Tibial nerve (tissue), 4 donors: ENCODE measurements around the gene ILKAP. TPM values are rescaled to one million over a fixed set of nuclear protein-coding genes. Genes with fewer than 3 reads are reported as not detected.

Experiments
- DNase-seq, 2 donors: peaks; one replicate each; pipeline ENCODE4 v3.0.0-alpha.2; 2019; ENCODE audit warnings: low spot score in 2 of 2
- H3K27ac ChIP-seq, 4 donors: fragments of 200-600 bp; sonication (generic) in 3 of 4; one replicate each; pipeline ENCODE4 v1.5.1; 2017 to 2019; ENCODE audit warnings: mild to moderate bottlenecking in 1 of 4
- H3K27me3 ChIP-seq, 2 donors: fragments of 200-600 bp; sonication (generic) in 1 of 2; one replicate each; pipeline versions ENCODE4 v1.5.1 to v1.6.0; 2017 to 2019
- H3K36me3 ChIP-seq, 3 donors: fragments of 200-600 bp; sonication (generic); one replicate each; pipeline ENCODE4 v1.5.1; 2018 to 2019
- H3K4me1 ChIP-seq, 4 donors: fragments of 200-600 bp; sonication (generic) in 3 of 4; one replicate each; pipeline ENCODE4 v1.5.1; 2017 to 2019
- H3K4me3 ChIP-seq, 4 donors: fragments of 200-600 bp; sonication (generic) in 3 of 4; one replicate each; pipeline ENCODE4 v1.5.1; 2017 to 2019; ENCODE audit warnings: mild to moderate bottlenecking in 1 of 4, moderate library complexity in 1 of 4
- H3K9me3 ChIP-seq, 4 donors: fragments of 200-600 bp; sonication (generic) in 3 of 4; one replicate each; pipeline ENCODE4 v1.5.1; 2017 to 2019
- EP300 ChIP-seq, 2 donors: sonication (generic); formaldehyde crosslinking; IDR thresholded peaks; one replicate each; pipeline ENCODE4 v1.6.1; 2017; ENCODE audit warnings: antibody characterized with exemption in 2 of 2, mild to moderate bottlenecking in 1 of 2
- POLR2A ChIP-seq, 2 donors: fragments of 450-650 bp; IDR thresholded peaks; one replicate each; pipeline ENCODE4 v1.6.1; 2017; ENCODE audit warnings: antibody characterized with exemption in 2 of 2, mild to moderate bottlenecking in 2 of 2, moderate library complexity in 2 of 2
- WGBS, 2 donors: methylation state at CpG; one replicate each; pipeline ENCODE4 v1.1.5; 2018; 5-methylcytosine and 5-hydroxymethylcytosine counted together
- total RNA-seq, 4 donors: library from RNA; depleted of rRNA; stranded (reverse); fragments of >200 nt; gene quantifications; one replicate each; pipeline ENCODE4 v1.1.0, GENCODE V29; 2016
- TF ChIP-seq, protein P1 (sequence below), 5 experiments: fragments of 200-600 bp in 3 of 5; fragments of 450-650 bp in 2 of 5; sonication (generic) in 3 of 5; IDR thresholded peaks; one replicate each; pipeline ENCODE4 v1.5.1; 2016 to 2019; ENCODE audit warnings: antibody characterized with exemption in 5 of 5, mild to moderate bottlenecking in 3 of 5, moderate library complexity in 2 of 5

Gene ILKAP
- total RNA-seq, 4 donors from 2014 or later: 40.8 to 53.1 (median 47.9) TPM

DNA sequence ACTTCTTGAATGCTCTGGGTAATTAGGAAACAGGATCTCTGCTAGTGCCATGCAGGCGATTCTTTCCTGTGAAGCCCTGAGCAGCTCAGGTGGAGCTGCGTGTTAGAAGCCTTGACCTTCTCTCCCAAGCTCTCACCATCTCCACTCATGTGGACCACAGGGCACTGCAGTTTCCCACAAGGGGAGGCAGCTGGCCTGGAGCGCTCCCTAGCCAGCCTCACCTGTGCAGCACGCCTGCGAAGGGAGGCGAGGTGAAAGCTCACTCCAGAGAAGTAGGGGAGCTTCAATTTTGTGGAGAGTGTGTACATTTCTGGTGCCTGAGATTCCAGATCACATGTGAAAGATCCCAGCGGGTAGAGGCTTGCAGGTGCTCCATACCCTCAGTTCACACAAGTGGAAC lies 47.4 kb upstream of the ILKAP start:
- Histone ChIP-seq H3K9me3 (no peaks in the 10 kb centered on the region), H3K4me1 (no peaks in the 10 kb centered on the region), H3K27ac (no peak overlapping the region), H3K36me3 (peaks cover 8 to 100% (median 9%) of the 10 kb centered on the region in 3 donors), H3K27me3 (no peaks in the 10 kb centered on the region), H3K4me3 (no peak overlapping the region)
- WGBS, 2 donors: 87 to 96% methylated on average over 7 of the region's 7 CpGs
- TF ChIP-seq POLR2A (IDR thresholded peaks at IDR 0.05) (no peak), EP300 (IDR thresholded peaks at IDR 0.05) (no peak)
- TF ChIP-seq, protein P1, sequence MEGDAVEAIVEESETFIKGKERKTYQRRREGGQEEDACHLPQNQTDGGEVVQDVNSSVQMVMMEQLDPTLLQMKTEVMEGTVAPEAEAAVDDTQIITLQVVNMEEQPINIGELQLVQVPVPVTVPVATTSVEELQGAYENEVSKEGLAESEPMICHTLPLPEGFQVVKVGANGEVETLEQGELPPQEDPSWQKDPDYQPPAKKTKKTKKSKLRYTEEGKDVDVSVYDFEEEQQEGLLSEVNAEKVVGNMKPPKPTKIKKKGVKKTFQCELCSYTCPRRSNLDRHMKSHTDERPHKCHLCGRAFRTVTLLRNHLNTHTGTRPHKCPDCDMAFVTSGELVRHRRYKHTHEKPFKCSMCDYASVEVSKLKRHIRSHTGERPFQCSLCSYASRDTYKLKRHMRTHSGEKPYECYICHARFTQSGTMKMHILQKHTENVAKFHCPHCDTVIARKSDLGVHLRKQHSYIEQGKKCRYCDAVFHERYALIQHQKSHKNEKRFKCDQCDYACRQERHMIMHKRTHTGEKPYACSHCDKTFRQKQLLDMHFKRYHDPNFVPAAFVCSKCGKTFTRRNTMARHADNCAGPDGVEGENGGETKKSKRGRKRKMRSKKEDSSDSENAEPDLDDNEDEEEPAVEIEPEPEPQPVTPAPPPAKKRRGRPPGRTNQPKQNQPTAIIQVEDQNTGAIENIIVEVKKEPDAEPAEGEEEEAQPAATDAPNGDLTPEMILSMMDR (IDR thresholded peaks at IDR 0.05): no peak
- no peak for DNase-seq

DNA sequence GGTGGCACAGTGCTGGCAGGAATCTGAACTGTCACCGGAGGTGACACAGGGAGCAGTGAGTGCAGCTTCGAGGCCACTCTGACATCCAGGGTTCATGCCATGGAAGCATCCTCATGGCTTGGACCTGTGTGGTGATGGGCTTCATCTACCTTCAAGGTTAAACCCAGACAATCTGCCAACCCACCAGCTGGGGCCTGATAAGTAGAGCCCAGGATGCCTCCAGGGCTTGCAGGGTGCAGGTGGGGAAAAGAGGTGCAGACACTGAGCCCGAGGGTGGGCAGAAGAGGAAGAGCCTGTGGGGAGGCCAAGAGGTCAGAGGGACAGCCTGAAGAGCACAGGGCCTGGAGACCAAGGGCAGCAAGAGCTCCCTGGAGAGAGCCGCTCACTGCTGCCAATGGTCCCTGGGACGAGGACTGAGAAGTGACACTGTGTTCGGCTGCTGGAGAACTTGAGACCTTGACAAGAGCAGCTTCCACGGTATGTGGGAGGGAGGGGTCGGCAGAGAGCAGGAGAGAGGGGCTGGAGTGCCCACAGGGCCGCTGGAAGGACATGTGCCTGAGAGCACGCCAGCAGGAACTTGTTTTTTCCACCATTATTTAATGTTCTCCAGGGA lies 44.5 kb upstream of the ILKAP start:
- Histone ChIP-seq H3K27ac (no peak overlapping the region), H3K4me1 (peaks cover 0 to 9% (median 7%) of the 10 kb centered on the region in 4 donors), H3K9me3 (no peaks in the 10 kb centered on the region), H3K36me3 (peaks cover 3 to 87% (median 6%) of the 10 kb centered on the region in 3 donors), H3K27me3 (no peaks in the 10 kb centered on the region), H3K4me3 (no peak overlapping the region)
- 54 to 63% methylated on average over 10 of the region's 10 CpGs for WGBS, 2 donors
- DNase-seq: no peak
- TF ChIP-seq EP300 (IDR thresholded peaks at IDR 0.05) (no peak), POLR2A (IDR thresholded peaks at IDR 0.05) (no peak)
- TF ChIP-seq, protein P1 (IDR thresholded peaks at IDR 0.05): no peak

DNA sequence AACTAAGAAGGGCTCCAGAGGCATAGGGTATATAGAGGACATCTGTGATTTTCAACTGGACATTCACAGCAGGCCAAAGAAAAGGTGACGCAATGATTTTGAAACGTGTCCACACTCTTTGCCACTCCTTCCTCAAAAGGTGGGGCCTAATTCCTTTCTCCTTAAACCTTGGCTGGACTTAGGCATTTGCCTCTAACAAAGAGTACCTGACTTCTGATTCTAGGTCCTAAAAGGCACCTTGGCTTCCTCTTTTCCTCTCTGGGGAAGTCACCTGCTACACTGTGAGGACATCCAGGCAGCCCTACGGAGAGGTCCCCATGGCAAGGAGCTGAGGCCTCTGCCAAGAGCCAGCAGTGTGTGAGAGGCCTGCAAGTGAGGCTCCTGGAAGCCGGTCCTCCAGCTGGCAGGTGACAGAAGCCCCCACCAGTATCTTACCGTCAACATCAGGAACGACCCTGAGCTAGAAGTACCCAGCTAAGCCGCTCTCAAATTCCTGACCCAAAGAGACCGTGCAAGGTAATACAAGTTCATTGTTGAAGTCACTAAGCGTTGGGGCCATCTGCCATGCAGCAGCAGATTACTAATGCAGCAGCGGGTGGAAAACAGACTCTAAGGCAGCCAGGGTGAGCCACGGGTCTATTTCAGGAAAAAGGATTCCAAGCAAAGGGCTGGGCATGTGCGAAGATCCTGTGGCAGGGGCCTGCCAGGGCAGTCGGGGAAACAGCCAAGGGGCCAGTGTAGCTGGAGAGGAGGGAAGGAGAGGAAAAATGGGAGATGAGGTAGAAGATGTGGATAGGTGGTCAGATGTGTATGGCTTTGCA lies 43.7 kb upstream of the ILKAP start:
- H3K4me1 ChIP-seq: peaks cover 0 to 15% (median 14%) of the 10 kb centered on the region in 4 donors
- H3K36me3 ChIP-seq: peaks cover 0 to 80% (median 4%) of the 10 kb centered on the region in 3 donors
- TF ChIP-seq EP300 (IDR thresholded peaks at IDR 0.05) (no peak), POLR2A (IDR thresholded peaks at IDR 0.05) (no peak)
- TF ChIP-seq, protein P1 (IDR thresholded peaks at IDR 0.05): no peak
- no peak overlapping the region for H3K4me3 ChIP-seq
- no peak for DNase-seq
- H3K27ac ChIP-seq: no peak overlapping the region
- 83 to 87% methylated on average over 13 of the region's 13 CpGs for WGBS, 2 donors
- no peaks in the 10 kb centered on the region for H3K27me3 ChIP-seq
- H3K9me3 ChIP-seq: no peaks in the 10 kb centered on the region

DNA sequence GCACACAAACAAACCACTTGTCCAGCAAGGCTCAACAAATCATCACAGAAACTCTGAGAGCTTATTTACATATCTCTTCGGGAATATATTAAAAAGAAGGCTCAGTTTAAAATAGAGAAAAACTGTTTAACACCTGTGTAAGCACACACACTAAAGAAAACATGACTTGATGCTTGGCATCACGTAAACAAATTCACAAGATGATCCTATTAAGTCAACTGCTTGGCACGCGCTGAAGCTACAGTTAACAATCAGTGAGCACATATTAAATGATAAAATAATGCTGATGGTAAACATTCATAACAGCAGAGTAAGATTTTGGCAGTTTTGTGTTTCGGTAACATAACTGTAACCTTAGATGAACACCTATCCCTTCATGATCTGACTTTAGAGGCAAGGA lies 40.7 kb upstream of the ILKAP start:
- H3K9me3 ChIP-seq: no peaks in the 10 kb centered on the region
- DNase-seq: no peak
- H3K4me3 ChIP-seq: no peak overlapping the region
- peak overlapping the region in 1 of 4 donors; percentile 77 for H3K27ac ChIP-seq
- peaks cover 0 to 37% (median 20%) of the 10 kb centered on the region in 4 donors for H3K4me1 ChIP-seq
- H3K36me3 ChIP-seq: peaks cover 0 to 49% (median 4%) of the 10 kb centered on the region in 3 donors
- 79% methylated on average over 5 of the region's 5 CpGs for whole genome bisulfite sequencing, 2 donors
- H3K27me3 ChIP-seq: peaks cover 0 to 5% of the 10 kb centered on the region in 2 donors
- TF ChIP-seq POLR2A (IDR thresholded peaks at IDR 0.05) (no peak), EP300 (IDR thresholded peaks at IDR 0.05) (no peak)
- TF ChIP-seq, protein P1 (IDR thresholded peaks at IDR 0.05): no peak
